ENCODE results near the gene DNMT3L. TPM values are rescaled to one million over a fixed set of nuclear protein-coding genes. Genes with fewer than 3 reads are reported as not detected.
A peak's percentile ranks its signal among the peaks of the same experiment; 100 is the strongest.

Gene DNMT3L
- total RNA-seq, 1 donor from 2014 or later: not detected

- Histone ChIP-seq H3K4me1 (ENCODE audit: insufficient read depth, low read length) (peaks cover 10% of the 10 kb centered on the region), H3K27ac (ENCODE audit: low read depth, low read length) (no peak overlapping the region), H3K9me3 (ENCODE audit: insufficient read depth, low read depth, low read length) (no peaks in the 10 kb centered on the region), H2AFZ (ENCODE audit: low read depth, low read length) (no peak overlapping the region), H3K36me3 (ENCODE audit: insufficient read depth, low read length) (no peaks in the 10 kb centered on the region), H3K4me2 (ENCODE audit: low read length) (no peak overlapping the region), H3K9ac (ENCODE audit: low read length) (no peak overlapping the region), H4K20me1 (ENCODE audit: insufficient read depth, low read length) (peaks cover 22% of the 10 kb centered on the region), H3K79me2 (ENCODE audit: insufficient read depth, low read length) (peaks cover 21% of the 10 kb centered on the region), H3K4me3 (ENCODE audit: insufficient read depth, low read depth, low read length) (no peak overlapping the region), H3K27me3 (ENCODE audit: insufficient read depth, low read length) (no peaks in the 10 kb centered on the region)
- H3K27ac Mint-ChIP-seq (ENCODE audit: unreplicated experiment): peak overlapping the region; percentile 84
- H3K27me3 Mint-ChIP-seq (ENCODE audit: low read depth, unreplicated experiment): no peaks in the 10 kb centered on the region
- TF ChIP-seq CTCF (IDR thresholded peaks at IDR 0.05; ENCODE audit: insufficient read depth, low read depth, low read length): peak; percentile 62
- peak; percentile 5 for TF ChIP-seq EZH2 (IDR thresholded peaks at IDR 0.05; ENCODE audit: insufficient read depth, low read length)
- H3K9me3 Mint-ChIP-seq (ENCODE audit: unreplicated experiment): no peaks in the 10 kb centered on the region
- DNase-seq (ENCODE audit: low read depth) (peak; percentile 38), FAIRE-seq (no peak)
- H3K36me3 Mint-ChIP-seq (ENCODE audit: low read depth, unreplicated experiment): no peaks in the 10 kb centered on the region
- no peak overlapping the region for H3K4me3 Mint-ChIP-seq (ENCODE audit: unreplicated experiment)
- H3K4me1 Mint-ChIP-seq (ENCODE audit: low read depth, unreplicated experiment): peaks cover 3% of the 10 kb centered on the region
Observed at GRCh38 chr21:44297525-44298290, 36.0 kb upstream of the DNMT3L start.

GRCh38 chr21:44296916-44297315, 35.2 kb upstream of the DNMT3L start:
- Histone ChIP-seq H3K9me3 (ENCODE audit: insufficient read depth, low read depth, low read length) (no peaks in the 10 kb centered on the region), H3K9ac (ENCODE audit: low read length) (no peak overlapping the region), H3K4me3 (ENCODE audit: insufficient read depth, low read depth, low read length) (no peak overlapping the region), H4K20me1 (ENCODE audit: insufficient read depth, low read length) (peaks cover 14% of the 10 kb centered on the region), H3K4me1 (ENCODE audit: insufficient read depth, low read length) (peaks cover 10% of the 10 kb centered on the region), H2AFZ (ENCODE audit: low read depth, low read length) (no peak overlapping the region), H3K36me3 (ENCODE audit: insufficient read depth, low read length) (no peaks in the 10 kb centered on the region), H3K79me2 (ENCODE audit: insufficient read depth, low read length) (peaks cover 17% of the 10 kb centered on the region), H3K4me2 (ENCODE audit: low read length) (no peak overlapping the region), H3K27me3 (ENCODE audit: insufficient read depth, low read length) (no peaks in the 10 kb centered on the region), H3K27ac (ENCODE audit: low read depth, low read length) (no peak overlapping the region)
- peaks cover 3% of the 10 kb centered on the region for H3K4me1 Mint-ChIP-seq (ENCODE audit: low read depth, unreplicated experiment)
- H3K27me3 Mint-ChIP-seq (ENCODE audit: low read depth, unreplicated experiment): no peaks in the 10 kb centered on the region
- no peak overlapping the region for H3K27ac Mint-ChIP-seq (ENCODE audit: unreplicated experiment)
- TF ChIP-seq CTCF (IDR thresholded peaks at IDR 0.05; ENCODE audit: insufficient read depth, low read depth, low read length) (no peak), EZH2 (IDR thresholded peaks at IDR 0.05; ENCODE audit: insufficient read depth, low read length) (no peak)
- DNase-seq (ENCODE audit: low read depth) (no peak), FAIRE-seq (no peak)
- H3K36me3 Mint-ChIP-seq (ENCODE audit: low read depth, unreplicated experiment): no peaks in the 10 kb centered on the region
- no peaks in the 10 kb centered on the region for H3K9me3 Mint-ChIP-seq (ENCODE audit: unreplicated experiment)
- no peak overlapping the region for H3K4me3 Mint-ChIP-seq (ENCODE audit: unreplicated experiment)

- Histone ChIP-seq H3K9me3 (ENCODE audit: insufficient read depth, low read depth, low read length) (no peaks in the 10 kb centered on the region), H3K9ac (ENCODE audit: low read length) (no peak overlapping the region), H4K20me1 (ENCODE audit: insufficient read depth, low read length) (peaks cover 6% of the 10 kb centered on the region), H3K4me3 (ENCODE audit: insufficient read depth, low read depth, low read length) (no peak overlapping the region), H3K4me1 (ENCODE audit: insufficient read depth, low read length) (peaks cover 10% of the 10 kb centered on the region), H3K27me3 (ENCODE audit: insufficient read depth, low read length) (no peaks in the 10 kb centered on the region), H3K79me2 (ENCODE audit: insufficient read depth, low read length) (peaks cover 9% of the 10 kb centered on the region), H3K4me2 (ENCODE audit: low read length) (no peak overlapping the region), H3K36me3 (ENCODE audit: insufficient read depth, low read length) (no peaks in the 10 kb centered on the region), H3K27ac (ENCODE audit: low read depth, low read length) (no peak overlapping the region), H2AFZ (ENCODE audit: low read depth, low read length) (no peak overlapping the region)
- Mint-ChIP-seq H3K27ac (ENCODE audit: unreplicated experiment) (no peak overlapping the region), H3K4me1 (ENCODE audit: low read depth, unreplicated experiment) (peaks cover 3% of the 10 kb centered on the region), H3K4me3 (ENCODE audit: unreplicated experiment) (no peak overlapping the region), H3K27me3 (ENCODE audit: low read depth, unreplicated experiment) (peaks cover 4% of the 10 kb centered on the region), H3K9me3 (ENCODE audit: unreplicated experiment) (no peaks in the 10 kb centered on the region), H3K36me3 (ENCODE audit: low read depth, unreplicated experiment) (no peaks in the 10 kb centered on the region)
- DNase-seq (ENCODE audit: low read depth): no peak
- TF ChIP-seq EZH2 (IDR thresholded peaks at IDR 0.05; ENCODE audit: insufficient read depth, low read length) (no peak), CTCF (IDR thresholded peaks at IDR 0.05; ENCODE audit: insufficient read depth, low read depth, low read length) (no peak)
- no peak for FAIRE-seq
Observed at GRCh38 chr21:44296103-44296519, 34.4 kb upstream of the DNMT3L start.

Measured in astrocyte (in vitro differentiated cells and primary cell).